ENCODE data around the gene FNIP2. TPM values are rescaled to one million over a fixed set of nuclear protein-coding genes. Genes with fewer than 3 reads are reported as not detected.
"Not testable (repeated sequence)": the region's sequence is repeated elsewhere in the genome, so short reads cannot be mapped to it uniquely, and the experiment has no call there.

Gene FNIP2
- total RNA-seq, 2 donors from 2014 or later, result 17.5 to 35.6 TPM

DNA sequence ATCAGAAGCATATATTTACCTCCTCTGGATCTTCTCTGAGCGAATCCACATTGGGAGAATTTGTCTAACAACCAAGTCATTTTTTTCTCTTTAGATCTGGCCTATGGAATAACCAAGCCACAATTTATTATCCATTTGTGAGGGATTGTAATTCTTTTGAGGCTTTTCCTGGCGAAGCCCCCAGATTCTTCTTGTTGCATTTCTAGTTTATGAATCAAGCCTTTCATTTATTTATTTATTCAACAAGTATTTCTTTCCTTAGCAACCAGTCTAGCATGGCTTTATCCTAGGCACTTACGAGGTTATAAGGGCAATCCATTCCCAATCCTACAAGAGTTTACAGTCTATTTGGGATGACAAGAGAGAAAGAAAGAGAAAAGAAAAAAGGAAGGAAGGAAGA lies 18.4 kb upstream of the FNIP2 start:
- no peaks in the 10 kb centered on the region for H3K9me3 Mint-ChIP-seq
- no peak overlapping the region for H3K27ac Mint-ChIP-seq
- no peaks in the 10 kb centered on the region for H3K4me1 Mint-ChIP-seq (ENCODE audit: low read depth in 2 of 2)
- ATAC-seq, result no peak
- H3K36me3 Mint-ChIP-seq, result no peaks in the 10 kb centered on the region
- no peak overlapping the region for H3K4me3 Mint-ChIP-seq
- DNase-seq (ENCODE audit: low spot score), result no peak
- H3K27me3 Mint-ChIP-seq, result peaks cover 6 to 7% of the 10 kb centered on the region in 2 donors

DNA sequence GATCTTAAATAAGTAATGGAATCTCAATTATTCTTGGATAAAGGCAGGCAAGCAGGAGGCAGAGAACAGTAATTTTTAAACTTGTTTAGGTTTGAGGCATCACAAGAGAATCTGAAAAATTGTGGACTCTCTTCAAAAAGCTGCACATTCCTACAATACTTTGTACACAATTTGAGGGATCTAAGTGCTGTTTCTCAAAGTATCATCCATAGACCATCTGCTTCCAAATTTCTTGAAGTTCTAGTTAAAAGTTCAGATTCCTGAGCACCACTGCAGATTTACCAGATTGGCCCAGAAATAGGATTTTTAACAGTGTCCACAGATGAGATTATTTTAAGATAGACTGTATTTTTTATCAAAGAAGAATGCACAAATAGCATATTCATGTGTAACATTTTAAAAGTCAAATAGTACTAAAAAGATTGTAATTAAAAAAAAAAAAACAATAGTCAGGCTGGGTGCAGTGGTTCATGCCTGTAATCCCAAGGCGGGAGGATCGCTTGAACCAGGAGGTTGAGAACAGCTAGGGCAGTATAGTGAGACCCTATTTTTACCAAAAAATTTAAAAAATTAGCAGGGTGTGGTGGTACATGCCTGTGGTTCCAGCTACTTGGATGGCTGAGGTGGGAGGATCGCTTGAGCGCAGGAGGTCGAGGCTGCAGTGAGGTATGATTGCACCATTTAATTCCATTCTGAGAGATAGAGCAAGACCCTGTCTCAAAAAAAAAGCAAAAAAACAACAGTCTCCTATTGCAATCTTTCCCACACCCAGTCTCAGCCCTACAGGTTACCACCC lies 14.2 kb upstream of the FNIP2 start:
- no peak overlapping the region for H3K4me3 Mint-ChIP-seq
- DNase-seq (ENCODE audit: low spot score) (no peak), ATAC-seq (no peak)
- H3K27me3 Mint-ChIP-seq, result peaks cover 17 to 24% of the 10 kb centered on the region in 2 donors
- no peaks in the 10 kb centered on the region for H3K4me1 Mint-ChIP-seq (ENCODE audit: low read depth in 2 of 2)
- H3K9me3 Mint-ChIP-seq, result no peaks in the 10 kb centered on the region
- no peaks in the 10 kb centered on the region for H3K36me3 Mint-ChIP-seq
- H3K27ac Mint-ChIP-seq, result no peak overlapping the region

GRCh38 chr4:158755819-158756218 lies 13.0 kb upstream of the FNIP2 start:
- DNase-seq (ENCODE audit: low spot score); H3K36me3 Mint-ChIP-seq; ATAC-seq; H3K27ac Mint-ChIP-seq; H3K4me3 Mint-ChIP-seq; H3K4me1 Mint-ChIP-seq (ENCODE audit: low read depth in 2 of 2); H3K9me3 Mint-ChIP-seq: not testable (repeated sequence)
- H3K27me3 Mint-ChIP-seq, result peaks cover 16 to 24% of the 10 kb centered on the region in 2 donors

GRCh38 chr4:158756588-158756987 lies 12.2 kb upstream of the FNIP2 start:
- no peak overlapping the region for H3K27ac Mint-ChIP-seq
- H3K4me3 Mint-ChIP-seq, result no peak overlapping the region
- ATAC-seq, result no peak
- no peak for DNase-seq (ENCODE audit: low spot score)
- no peaks in the 10 kb centered on the region for H3K4me1 Mint-ChIP-seq (ENCODE audit: low read depth in 2 of 2)
- H3K36me3 Mint-ChIP-seq, result no peaks in the 10 kb centered on the region
- H3K27me3 Mint-ChIP-seq, result peaks cover 16 to 18% of the 10 kb centered on the region in 2 donors
- no peaks in the 10 kb centered on the region for H3K9me3 Mint-ChIP-seq

GRCh38 chr4:158758142-158758541 lies 10.7 kb upstream of the FNIP2 start:
- H3K27me3 Mint-ChIP-seq, result peaks cover 16 to 26% of the 10 kb centered on the region in 2 donors

DNA sequence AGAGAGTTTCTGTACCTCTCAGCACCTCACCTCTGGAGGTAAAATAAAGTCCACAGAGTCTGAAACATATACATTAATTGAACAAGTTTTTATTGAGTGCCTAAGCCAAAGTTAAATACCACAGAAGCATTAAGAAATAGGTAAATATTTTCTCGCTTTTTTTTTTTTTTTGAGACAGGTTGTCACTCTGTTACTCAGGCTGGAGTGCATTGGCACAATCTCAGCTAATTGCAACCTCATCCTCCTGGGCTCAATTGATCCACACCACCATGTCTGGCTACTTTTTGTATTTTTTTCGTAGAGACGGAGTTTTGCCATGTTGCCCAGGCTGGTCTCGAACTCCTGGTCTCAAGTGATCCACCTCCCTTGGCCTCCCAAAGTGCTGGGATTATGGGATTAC lies 10.1 kb upstream of the FNIP2 start:
- H3K4me3 Mint-ChIP-seq, result no peak overlapping the region
- no peaks in the 10 kb centered on the region for H3K9me3 Mint-ChIP-seq
- no peak overlapping the region for H3K27ac Mint-ChIP-seq
- ATAC-seq (no peak), DNase-seq (ENCODE audit: low spot score) (no peak)
- no peaks in the 10 kb centered on the region for H3K36me3 Mint-ChIP-seq
- peaks cover 16 to 26% of the 10 kb centered on the region in 2 donors for H3K27me3 Mint-ChIP-seq
- peaks cover 0 to 9% of the 10 kb centered on the region in 2 donors for H3K4me1 Mint-ChIP-seq (ENCODE audit: low read depth in 2 of 2)

More at GRCh38 chr4:158758142-158758541, 10.7 kb upstream of the FNIP2 start:
- no peak for DNase-seq (ENCODE audit: low spot score)
- no peak overlapping the region for H3K4me3 Mint-ChIP-seq
- no peaks in the 10 kb centered on the region for H3K9me3 Mint-ChIP-seq
- H3K27ac Mint-ChIP-seq, result no peak overlapping the region
- H3K4me1 Mint-ChIP-seq (ENCODE audit: low read depth in 2 of 2), result peaks cover 0 to 9% of the 10 kb centered on the region in 2 donors
- no peaks in the 10 kb centered on the region for H3K36me3 Mint-ChIP-seq
- ATAC-seq, result no peak

- H3K36me3 Mint-ChIP-seq; H3K4me1 Mint-ChIP-seq (ENCODE audit: low read depth in 2 of 2); H3K9me3 Mint-ChIP-seq; H3K27ac Mint-ChIP-seq; ATAC-seq; DNase-seq (ENCODE audit: low spot score); H3K4me3 Mint-ChIP-seq: not testable (repeated sequence)
- peaks cover 16 to 26% of the 10 kb centered on the region in 2 donors for H3K27me3 Mint-ChIP-seq
Measured at GRCh38 chr4:158759539-158759938, 9.3 kb upstream of the FNIP2 start.

- H3K4me3 Mint-ChIP-seq, result no peak overlapping the region
- H3K36me3 Mint-ChIP-seq, result no peaks in the 10 kb centered on the region
- H3K27me3 Mint-ChIP-seq, result peaks cover 14 to 25% of the 10 kb centered on the region in 2 donors
- H3K27ac Mint-ChIP-seq, result no peak overlapping the region
- DNase-seq (ENCODE audit: low spot score), result no peak
- ATAC-seq, result peak in 1 of 2 donors; percentile 41
- H3K9me3 Mint-ChIP-seq, result no peaks in the 10 kb centered on the region
- H3K4me1 Mint-ChIP-seq (ENCODE audit: low read depth in 2 of 2), result peaks cover 0 to 9% of the 10 kb centered on the region in 2 donors
Measured at GRCh38 chr4:158760866-158761265, 8.0 kb upstream of the FNIP2 start.

DNA sequence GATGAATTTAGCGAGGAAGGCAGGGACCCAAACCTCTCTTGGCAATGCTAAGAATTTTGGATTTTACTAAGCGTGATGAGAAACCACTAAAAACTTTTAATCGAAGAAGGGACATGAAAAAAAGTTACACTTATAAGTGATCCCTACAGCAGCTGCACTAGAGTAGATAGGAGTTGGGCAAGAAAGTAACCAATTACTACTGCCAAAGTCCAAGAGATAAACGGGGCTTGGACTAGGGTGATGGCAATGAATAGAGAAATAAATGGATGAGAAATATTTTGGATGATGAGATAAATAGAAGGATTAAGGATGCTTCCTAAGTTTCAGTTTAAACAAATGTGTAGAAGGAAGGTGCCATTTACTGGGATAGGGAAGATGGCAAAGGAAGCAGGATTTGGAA lies 6.3 kb upstream of the FNIP2 start:
- no peaks in the 10 kb centered on the region for H3K36me3 Mint-ChIP-seq
- peaks cover 9 to 16% of the 10 kb centered on the region in 2 donors for H3K27me3 Mint-ChIP-seq
- ATAC-seq, result no peak

GRCh38 chr4:158763462-158763861 lies 5.4 kb upstream of the FNIP2 start:
- no peak for DNase-seq (ENCODE audit: low spot score)
- Mint-ChIP-seq H3K4me3 (no peak overlapping the region), H3K27me3 (peaks cover 5 to 8% of the 10 kb centered on the region in 2 donors), H3K36me3 (no peaks in the 10 kb centered on the region), H3K9me3 (no peaks in the 10 kb centered on the region), H3K4me1 (ENCODE audit: low read depth in 2 of 2) (peaks cover 0 to 15% of the 10 kb centered on the region in 2 donors), H3K27ac (no peak overlapping the region)
- no peak for ATAC-seq

More for the DNA sequence above, 6.3 kb upstream of the FNIP2 start:
- H3K9me3 Mint-ChIP-seq, result no peaks in the 10 kb centered on the region
- H3K4me1 Mint-ChIP-seq (ENCODE audit: low read depth in 2 of 2), result peaks cover 0 to 9% of the 10 kb centered on the region in 2 donors
- no peak overlapping the region for H3K27ac Mint-ChIP-seq
- H3K4me3 Mint-ChIP-seq, result no peak overlapping the region
- DNase-seq (ENCODE audit: low spot score), result no peak

DNA sequence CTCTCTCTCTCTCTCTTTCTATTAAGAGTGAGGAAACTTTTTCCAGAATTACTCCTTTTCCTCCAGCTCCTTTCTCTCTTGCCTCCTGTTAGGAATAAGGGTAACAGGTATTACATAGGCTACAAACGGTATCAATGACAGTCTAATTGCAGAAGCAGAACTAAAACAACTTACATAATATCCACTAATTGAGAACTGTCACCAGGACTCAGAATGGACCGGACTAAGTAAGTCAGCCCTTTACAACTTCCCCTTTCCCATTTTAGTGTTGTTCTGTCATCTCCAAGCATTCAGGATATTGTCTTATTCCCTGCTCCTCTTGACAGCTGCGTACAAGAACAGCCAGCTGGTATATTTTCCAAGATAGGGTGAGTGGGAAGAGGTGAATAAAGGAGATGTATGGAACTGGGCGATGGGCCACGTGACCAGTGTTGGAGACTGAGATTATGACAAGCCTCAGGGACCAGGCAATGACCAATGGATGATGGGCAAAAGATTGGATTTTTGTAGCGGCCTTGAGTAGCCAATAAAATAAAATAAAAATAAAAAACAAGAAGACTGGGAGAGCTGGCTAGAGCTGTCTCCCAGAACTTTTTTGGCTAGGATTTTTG lies 2.3 kb upstream of the FNIP2 start:
- ATAC-seq (no peak), DNase-seq (ENCODE audit: low spot score) (no peak)
- peaks cover 17 to 32% of the 10 kb centered on the region in 2 donors for H3K4me1 Mint-ChIP-seq (ENCODE audit: low read depth in 2 of 2)
- no peak overlapping the region for H3K27ac Mint-ChIP-seq
- H3K4me3 Mint-ChIP-seq, result no peak overlapping the region
- no peaks in the 10 kb centered on the region for H3K36me3 Mint-ChIP-seq
- no peaks in the 10 kb centered on the region for H3K9me3 Mint-ChIP-seq
- H3K27me3 Mint-ChIP-seq, result peaks cover 0 to 8% of the 10 kb centered on the region in 2 donors

DNA sequence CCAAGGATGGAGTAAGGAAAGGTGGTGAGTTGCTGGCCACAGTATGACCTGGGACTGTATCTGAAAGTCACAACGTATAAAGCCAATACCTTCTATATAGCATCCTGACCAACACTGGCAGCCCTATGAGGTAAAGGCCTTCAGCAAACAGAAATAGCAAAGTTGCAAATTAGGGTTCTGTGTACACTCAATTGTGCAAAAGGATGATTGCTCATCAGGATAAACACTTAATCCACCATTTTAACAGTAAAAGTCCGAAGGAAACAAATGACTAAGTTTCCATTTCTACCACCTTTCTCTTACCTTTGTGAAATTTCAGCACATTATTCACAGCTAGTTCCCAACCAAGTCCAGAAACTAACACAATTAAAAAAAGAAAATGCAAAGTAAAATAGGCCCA lies 1.4 kb upstream of the FNIP2 start:
- Mint-ChIP-seq H3K27ac (peak overlapping the region; percentile 49 to 62), H3K4me3 (peak overlapping the region; percentile 75), H3K9me3 (no peaks in the 10 kb centered on the region), H3K27me3 (peaks cover 0 to 6% of the 10 kb centered on the region in 2 donors), H3K4me1 (ENCODE audit: low read depth in 2 of 2) (peaks cover 25 to 36% of the 10 kb centered on the region in 2 donors), H3K36me3 (no peaks in the 10 kb centered on the region)
- ATAC-seq (no peak), DNase-seq (ENCODE audit: low spot score) (no peak)

- ATAC-seq, result peak; percentile 62 to 63
- H3K27me3 Mint-ChIP-seq, result no peaks in the 10 kb centered on the region
- DNase-seq (ENCODE audit: low spot score), result peak; percentile 61
- peaks cover 25 to 33% of the 10 kb centered on the region in 2 donors for H3K4me1 Mint-ChIP-seq (ENCODE audit: low read depth in 2 of 2)
- peak overlapping the region; percentile 93 to 96 for H3K27ac Mint-ChIP-seq
- no peaks in the 10 kb centered on the region for H3K36me3 Mint-ChIP-seq
- peak overlapping the region; percentile 99 for H3K4me3 Mint-ChIP-seq
- no peaks in the 10 kb centered on the region for H3K9me3 Mint-ChIP-seq
Measured at GRCh38 chr4:158769175-158769921, 522 bp downstream of the FNIP2 start.

DNA sequence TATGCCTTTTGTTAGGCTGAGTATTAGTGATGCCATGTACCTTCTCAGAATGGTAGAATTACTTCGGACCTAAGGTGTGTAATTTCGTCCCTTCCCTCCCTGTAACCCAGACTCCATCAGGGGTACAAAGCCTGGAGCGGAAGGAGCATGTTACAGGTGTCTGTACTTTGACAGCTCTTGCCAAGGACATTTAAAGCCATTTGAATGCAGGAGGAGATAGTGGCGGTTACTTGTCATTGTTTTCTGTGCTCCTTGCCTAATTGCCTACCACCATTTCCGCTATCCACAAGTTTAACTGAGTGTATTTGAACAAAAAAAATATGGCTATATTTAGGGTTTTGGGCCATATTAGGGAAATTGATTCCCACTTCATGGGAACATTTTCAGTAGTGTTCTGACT lies 1.8 kb downstream of the FNIP2 start:
- Mint-ChIP-seq H3K36me3 (no peaks in the 10 kb centered on the region), H3K4me3 (peak overlapping the region; percentile 99), H3K27ac (peak overlapping the region in 1 of 2 donors; percentile 29), H3K9me3 (no peaks in the 10 kb centered on the region), H3K27me3 (no peaks in the 10 kb centered on the region), H3K4me1 (ENCODE audit: low read depth in 2 of 2) (peaks cover 27 to 33% of the 10 kb centered on the region in 2 donors)
- DNase-seq (ENCODE audit: low spot score) (no peak), ATAC-seq (no peak)
